NT2/D1 (cell line): ENCODE results near the gene FLII.
"Not testable (repeated sequence)": the region's sequence is repeated elsewhere in the genome, so short reads cannot be mapped to it uniquely, and the experiment has no call there.

Source experiments
- DNase-seq: peaks from one replicate; pipeline ENCODE4 v3.0.0-alpha.2; 2011; ENCODE audit warnings: low read depth, low spot score
- H3K27me3 ChIP-seq: 2 replicates; pipeline ENCODE4 v1.6.0; 2011; ENCODE audit warnings: mild to moderate bottlenecking; ENCODE audit not compliant: insufficient read length, insufficient read depth
- H3K36me3 ChIP-seq: 2 replicates; pipeline ENCODE4 v1.6.1; 2011; ENCODE audit warnings: mild to moderate bottlenecking, low read length, mixed read lengths; ENCODE audit not compliant: insufficient read depth, insufficient read length
- H3K4me1 ChIP-seq: 2 replicates; pipeline ENCODE4 v1.5.1; 2011; ENCODE audit not compliant: insufficient read depth, insufficient read length
- H3K4me3 ChIP-seq: 2 replicates; pipeline ENCODE4 v1.5.1; 2011; ENCODE audit warnings: low read depth; ENCODE audit not compliant: insufficient read length
- H3K9ac ChIP-seq: 2 replicates; pipeline ENCODE4 v1.6.0; 2011; ENCODE audit warnings: low read depth; ENCODE audit not compliant: insufficient read length
- H3K9me3 ChIP-seq: 2 replicates; pipeline ENCODE4 v1.5.1; 2011; ENCODE audit warnings: mild to moderate bottlenecking, low read length; ENCODE audit not compliant: insufficient read depth
- SUZ12 ChIP-seq: IDR thresholded peaks from 2 replicates; pipeline ENCODE4 v1.6.1; 2011; ENCODE audit not compliant: insufficient read length, insufficient read depth; ENCODE audit errors: extremely low read depth
- YY1 ChIP-seq: IDR thresholded peaks from 2 replicates; pipeline ENCODE4 v1.6.1; 2011; ENCODE audit not compliant: insufficient read length, insufficient read depth
- ZNF274 ChIP-seq: IDR thresholded peaks from 2 replicates; pipeline ENCODE4 v1.6.1; 2011; ENCODE audit warnings: mild to moderate bottlenecking, low read depth, low read length

The FLII gene

DNA sequence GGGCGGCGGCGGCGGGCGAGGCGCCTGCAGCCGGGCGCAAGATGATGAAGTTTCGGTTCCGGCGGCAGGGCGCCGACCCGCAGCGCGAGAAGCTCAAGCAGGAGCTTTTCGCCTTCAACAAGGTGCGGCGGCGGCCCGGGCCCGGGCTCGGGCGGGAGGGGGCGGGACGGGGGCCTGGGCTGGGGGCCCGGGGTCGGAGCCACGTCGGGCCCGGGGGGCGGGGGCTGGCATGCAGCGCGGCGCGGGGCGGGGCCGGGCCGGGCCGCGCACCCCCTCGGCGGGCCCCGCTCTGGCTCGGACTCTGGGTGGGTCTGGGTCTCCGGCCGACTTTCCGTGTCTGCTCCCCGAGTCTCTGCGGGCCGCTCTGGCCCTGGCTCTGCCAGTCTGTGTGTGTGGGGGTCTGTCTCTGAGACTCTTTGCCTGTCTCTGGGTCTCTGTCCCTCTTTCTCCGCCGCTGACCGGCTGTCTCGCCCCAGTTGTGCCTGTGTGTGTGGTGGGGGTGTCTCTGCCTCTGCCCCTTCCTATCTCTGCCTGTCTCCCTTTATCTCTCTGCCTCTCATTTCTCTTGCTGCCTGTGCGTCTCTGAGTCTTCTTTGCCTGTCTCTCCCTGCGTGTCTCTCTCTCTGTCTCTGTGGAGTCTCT is 32.8 kb downstream of the FLII start:
- Histone ChIP-seq H3K9ac (peak overlapping the region; percentile 92), H3K36me3 (peaks cover 13% of the 10 kb centered on the region), H3K27me3 (no peaks in the 10 kb centered on the region), H3K9me3 (no peaks in the 10 kb centered on the region), H3K4me3 (peak overlapping the region; percentile 79), H3K4me1 (peaks cover 10% of the 10 kb centered on the region)
- no peak for TF ChIP-seq YY1
- no peak for TF ChIP-seq SUZ12
- TF ChIP-seq ZNF274 = no peak
- no peak for DNase-seq

- Histone ChIP-seq H3K36me3 (peaks cover 13% of the 10 kb centered on the region), H3K9me3 (no peaks in the 10 kb centered on the region), H3K27me3 (no peaks in the 10 kb centered on the region), H3K4me1 (peaks cover 8% of the 10 kb centered on the region), H3K9ac (peak within 1 kb of the TSS; percentile 92), H3K4me3 (peak within 1 kb of the TSS; percentile 79)
- TF ChIP-seq YY1 = no peak
- DNase-seq = peak; percentile 88
These were observed 33.4 kb downstream of the FLII start, which contains the start of gene LLGL1 for GRCh38 chr17:18225121-18225641. TSS of gene LLGL1 (plus strand) at chr17:18225635. CDS start at chr17:18225683, 48 bp downstream.

GRCh38 chr17:18224387-18225120 is 34.0 kb downstream of the FLII start:
- TF ChIP-seq SUZ12 (no peak), YY1 (no peak), ZNF274 (no peak)
- Histone ChIP-seq H3K27me3 (no peaks in the 10 kb centered on the region), H3K9ac (peak overlapping the region; percentile 86), H3K9me3 (no peaks in the 10 kb centered on the region), H3K4me1 (peaks cover 5% of the 10 kb centered on the region), H3K36me3 (peaks cover 8% of the 10 kb centered on the region), H3K4me3 (peak overlapping the region; percentile 52)
- peak; percentile 79 for DNase-seq

GRCh38 chr17:18224053-18224386 is 34.5 kb downstream of the FLII start:
- H3K9ac ChIP-seq = peak overlapping the region; percentile 86
- peaks cover 6% of the 10 kb centered on the region for H3K36me3 ChIP-seq

DNA sequence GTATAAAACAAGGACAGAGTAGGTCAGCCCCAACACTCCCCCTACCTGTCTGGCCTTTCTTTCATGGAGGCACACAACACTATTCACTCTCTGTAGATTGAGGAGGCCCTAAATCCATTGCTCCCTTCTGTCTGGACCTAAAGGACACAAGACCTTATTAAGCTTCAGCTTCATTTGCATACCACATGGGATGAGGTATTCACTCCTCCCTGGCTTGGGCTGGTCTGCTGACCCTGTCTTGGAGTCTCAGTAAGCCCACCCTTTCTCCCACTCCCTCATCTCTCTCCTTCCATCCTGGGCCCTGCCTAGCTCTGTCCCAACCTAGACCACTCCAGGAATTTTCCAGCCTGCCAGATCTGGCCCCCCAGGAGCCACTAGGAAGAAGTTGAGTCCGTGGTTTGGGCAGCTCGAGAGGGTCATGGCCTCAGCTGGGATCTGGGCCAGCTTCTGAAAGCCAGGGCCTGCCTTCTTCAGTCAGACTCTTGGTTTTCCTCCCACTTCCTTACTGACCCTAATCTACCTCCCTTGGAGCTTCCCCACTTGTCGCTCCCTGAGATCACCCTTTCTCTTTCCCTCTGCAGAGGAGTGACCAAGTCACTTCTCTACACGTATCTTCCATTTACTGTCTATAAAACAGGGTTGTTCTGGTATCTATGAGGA is 39.7 kb downstream of the FLII start:
- H3K9me3 ChIP-seq = no peaks in the 10 kb centered on the region
- no peak overlapping the region for H3K9ac ChIP-seq
- no peaks in the 10 kb centered on the region for H3K27me3 ChIP-seq
- DNase-seq = no peak
- H3K4me3 ChIP-seq = no peak overlapping the region
- no peak for TF ChIP-seq SUZ12
- TF ChIP-seq ZNF274 = no peak
- no peak for TF ChIP-seq YY1
- H3K36me3 ChIP-seq = no peaks in the 10 kb centered on the region
- peaks cover 3% of the 10 kb centered on the region for H3K4me1 ChIP-seq

More at GRCh38 chr17:18224053-18224386, 34.5 kb downstream of the FLII start:
- H3K27me3 ChIP-seq = no peaks in the 10 kb centered on the region
- no peak for TF ChIP-seq ZNF274
- no peak for TF ChIP-seq YY1
- TF ChIP-seq SUZ12 = no peak
- no peak for DNase-seq
- peak overlapping the region; percentile 33 for H3K4me3 ChIP-seq
- no peaks in the 10 kb centered on the region for H3K9me3 ChIP-seq
- H3K4me1 ChIP-seq = peaks cover 5% of the 10 kb centered on the region

DNA sequence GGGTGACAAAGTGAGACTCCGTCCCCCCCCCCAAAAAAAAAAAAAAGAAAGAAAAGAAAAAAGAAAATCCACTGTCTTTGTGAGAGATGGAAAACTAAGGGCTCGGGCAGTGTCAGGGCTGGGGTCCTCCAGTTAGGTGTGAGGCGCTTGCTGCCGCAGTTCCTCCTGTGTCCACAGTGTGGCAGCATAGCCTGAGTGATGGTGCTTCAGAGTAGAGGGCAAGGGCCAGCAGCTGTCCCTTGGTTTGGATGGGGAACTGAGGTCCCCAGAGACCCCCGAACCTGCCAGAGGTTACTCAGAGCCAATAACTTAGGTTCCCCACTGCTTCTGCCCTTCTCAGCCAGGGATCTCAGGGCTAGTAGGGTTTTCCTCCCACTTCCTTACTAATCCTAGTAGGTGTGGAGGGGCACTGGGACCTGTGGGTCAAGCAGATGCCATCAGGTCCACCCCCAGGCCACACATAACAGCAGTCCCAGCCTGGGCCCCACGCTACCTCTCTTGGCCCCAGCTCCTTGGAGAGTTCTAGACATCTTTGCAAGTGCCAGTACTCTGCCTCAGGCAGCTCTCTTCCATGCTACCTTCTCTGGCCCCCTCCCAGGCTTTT is 41.0 kb downstream of the FLII start:
- TF ChIP-seq ZNF274 (no peak), YY1 (no peak), SUZ12 (no peak)
- Histone ChIP-seq H3K4me1 (peaks cover 3% of the 10 kb centered on the region), H3K9ac (no peak overlapping the region), H3K4me3 (no peak overlapping the region), H3K36me3 (no peaks in the 10 kb centered on the region), H3K9me3 (no peaks in the 10 kb centered on the region), H3K27me3 (no peaks in the 10 kb centered on the region)
- no peak for DNase-seq

DNA sequence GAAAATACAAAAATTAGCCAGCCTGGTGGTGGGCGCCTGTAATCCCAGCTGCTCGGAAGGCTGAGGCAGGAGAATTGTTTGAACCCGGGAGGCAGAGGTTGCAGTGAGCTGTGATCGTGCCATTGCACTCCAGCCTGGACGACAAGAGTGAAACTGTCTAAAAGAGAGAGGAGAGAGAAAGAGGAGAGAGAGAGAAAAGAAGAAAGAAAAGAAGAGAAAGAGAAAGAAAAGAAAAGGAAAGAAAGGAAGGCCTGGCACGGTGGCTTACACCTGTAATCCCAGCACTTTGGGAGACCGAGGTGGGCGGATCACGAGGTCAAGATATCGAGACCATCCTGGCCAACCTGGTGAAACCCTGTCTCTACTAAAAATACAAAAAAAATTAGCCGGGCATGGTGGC is 41.6 kb downstream of the FLII start:
- not testable (repeated sequence) for H3K9ac ChIP-seq, DNase-seq, H3K4me3 ChIP-seq, H3K4me1 ChIP-seq, H3K9me3 ChIP-seq, H3K36me3 ChIP-seq, H3K27me3 ChIP-seq
